Uterus (tissue), 2 donors: Measurements from ENCODE around the gene RO60.

ENCODE experiments used
- POLR2A ChIP-seq, 2 donors: fragments of 450-650 bp; IDR thresholded peaks; one replicate each; pipeline ENCODE4 v1.6.1; 2016; ENCODE audit warnings: antibody characterized with exemption in 2 of 2, mild to moderate bottlenecking in 1 of 2, moderate library complexity in 1 of 2
- TF ChIP-seq, protein P1 (sequence below), 4 experiments: fragments of 200-600 bp in 2 of 4; fragments of 450-650 bp in 2 of 4; sonication (generic) in 2 of 4; IDR thresholded peaks; one replicate each; pipeline ENCODE4 v1.5.1; 2016 to 2019; ENCODE audit warnings: antibody characterized with exemption in 4 of 4, mild to moderate bottlenecking in 2 of 4, moderate library complexity in 1 of 4

GRCh38 chr1:193025218-193025617 lies 34.2 kb upstream of the RO60 start:
- TF ChIP-seq, protein P1, sequence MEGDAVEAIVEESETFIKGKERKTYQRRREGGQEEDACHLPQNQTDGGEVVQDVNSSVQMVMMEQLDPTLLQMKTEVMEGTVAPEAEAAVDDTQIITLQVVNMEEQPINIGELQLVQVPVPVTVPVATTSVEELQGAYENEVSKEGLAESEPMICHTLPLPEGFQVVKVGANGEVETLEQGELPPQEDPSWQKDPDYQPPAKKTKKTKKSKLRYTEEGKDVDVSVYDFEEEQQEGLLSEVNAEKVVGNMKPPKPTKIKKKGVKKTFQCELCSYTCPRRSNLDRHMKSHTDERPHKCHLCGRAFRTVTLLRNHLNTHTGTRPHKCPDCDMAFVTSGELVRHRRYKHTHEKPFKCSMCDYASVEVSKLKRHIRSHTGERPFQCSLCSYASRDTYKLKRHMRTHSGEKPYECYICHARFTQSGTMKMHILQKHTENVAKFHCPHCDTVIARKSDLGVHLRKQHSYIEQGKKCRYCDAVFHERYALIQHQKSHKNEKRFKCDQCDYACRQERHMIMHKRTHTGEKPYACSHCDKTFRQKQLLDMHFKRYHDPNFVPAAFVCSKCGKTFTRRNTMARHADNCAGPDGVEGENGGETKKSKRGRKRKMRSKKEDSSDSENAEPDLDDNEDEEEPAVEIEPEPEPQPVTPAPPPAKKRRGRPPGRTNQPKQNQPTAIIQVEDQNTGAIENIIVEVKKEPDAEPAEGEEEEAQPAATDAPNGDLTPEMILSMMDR (IDR thresholded peaks at IDR 0.05), result no peak
- TF ChIP-seq POLR2A (IDR thresholded peaks at IDR 0.05), result no peak
